ENCODE data around the gene GARIN3.

The GARIN3 gene

GRCh38 chr5:157196045-157196444, 30.0 kb upstream of the GARIN3 start:
- TF ChIP-seq CSDC2 (CRISPR knock-in tag; IDR thresholded peaks at IDR 0.05) = no peak
- no peak for TF ChIP-seq TCF4 (CRISPR knock-in tag; IDR thresholded peaks at IDR 0.05; ENCODE audit: borderline replicate concordance)
- ATAC-seq = no peak

GRCh38 chr5:157193699-157194424, 27.8 kb upstream of the GARIN3 start:
- TF ChIP-seq GLIS3 (CRISPR knock-in tag; IDR thresholded peaks at IDR 0.05) = no peak

GRCh38 chr5:157189223-157189622, 23.2 kb upstream of the GARIN3 start:
- TF ChIP-seq ZNF565 (CRISPR knock-in tag; conservative IDR thresholded peaks at IDR 0.05; ENCODE audit: low read depth) (no peak), ZFP3 (CRISPR knock-in tag; IDR thresholded peaks at IDR 0.05) (no peak), PATZ1 (CRISPR knock-in tag; IDR thresholded peaks at IDR 0.05; ENCODE audit: borderline replicate concordance) (no peak), OSR1 (CRISPR knock-in tag; IDR thresholded peaks at IDR 0.05) (no peak), CSRNP3 (CRISPR knock-in tag; IDR thresholded peaks at IDR 0.05) (no peak), POU6F1 (CRISPR knock-in tag; IDR thresholded peaks at IDR 0.05; ENCODE audit: borderline replicate concordance, low read depth) (no peak), TCF4 (CRISPR knock-in tag; IDR thresholded peaks at IDR 0.05; ENCODE audit: borderline replicate concordance) (no peak), ZNF70 (CRISPR knock-in tag; IDR thresholded peaks at IDR 0.05) (no peak), ZFP30 (CRISPR knock-in tag; IDR thresholded peaks at IDR 0.05) (no peak), CSDC2 (CRISPR knock-in tag; IDR thresholded peaks at IDR 0.05) (no peak), CREB5 (CRISPR knock-in tag; IDR thresholded peaks at IDR 0.05; ENCODE audit: low read depth) (no peak), ESRRG (CRISPR knock-in tag; IDR thresholded peaks at IDR 0.05) (no peak), ISL1 (CRISPR knock-in tag; IDR thresholded peaks at IDR 0.05) (no peak)
- ATAC-seq = no peak

More at GRCh38 chr5:157193699-157194424, 27.8 kb upstream of the GARIN3 start:
- no peak for ATAC-seq

GRCh38 chr5:157188270-157188669, 22.2 kb upstream of the GARIN3 start:
- TF ChIP-seq CSRNP3 (CRISPR knock-in tag; IDR thresholded peaks at IDR 0.05) (no peak), ISL1 (CRISPR knock-in tag; IDR thresholded peaks at IDR 0.05) (no peak), CREB5 (CRISPR knock-in tag; IDR thresholded peaks at IDR 0.05; ENCODE audit: low read depth) (no peak)
- no peak for ATAC-seq

GRCh38 chr5:157187046-157187754, 21.1 kb upstream of the GARIN3 start:
- ATAC-seq = no peak
- TF ChIP-seq TOX (CRISPR knock-in tag; IDR thresholded peaks at IDR 0.05; ENCODE audit: borderline replicate concordance) = no peak
- no peak for TF ChIP-seq POU6F1 (CRISPR knock-in tag; IDR thresholded peaks at IDR 0.05; ENCODE audit: borderline replicate concordance, low read depth)
- no peak for TF ChIP-seq PPARA (CRISPR knock-in tag; IDR thresholded peaks at IDR 0.05; ENCODE audit: borderline replicate concordance)
- no peak for TF ChIP-seq TCF4 (CRISPR knock-in tag; IDR thresholded peaks at IDR 0.05; ENCODE audit: borderline replicate concordance)
- no peak for TF ChIP-seq GLIS3 (CRISPR knock-in tag; IDR thresholded peaks at IDR 0.05)
- no peak for TF ChIP-seq ZC3H10 (CRISPR knock-in tag; IDR thresholded peaks at IDR 0.05)
- TF ChIP-seq RARB (CRISPR knock-in tag; IDR thresholded peaks at IDR 0.05) = no peak
- no peak for TF ChIP-seq ZFP30 (CRISPR knock-in tag; IDR thresholded peaks at IDR 0.05)
- no peak for TF ChIP-seq OSR1 (CRISPR knock-in tag; IDR thresholded peaks at IDR 0.05)
- TF ChIP-seq ESRRG (CRISPR knock-in tag; IDR thresholded peaks at IDR 0.05) = no peak
- no peak for TF ChIP-seq PATZ1 (CRISPR knock-in tag; IDR thresholded peaks at IDR 0.05; ENCODE audit: borderline replicate concordance)
